ENCODE measurements around the gene MRPS15.

Gene MRPS15

DNA sequence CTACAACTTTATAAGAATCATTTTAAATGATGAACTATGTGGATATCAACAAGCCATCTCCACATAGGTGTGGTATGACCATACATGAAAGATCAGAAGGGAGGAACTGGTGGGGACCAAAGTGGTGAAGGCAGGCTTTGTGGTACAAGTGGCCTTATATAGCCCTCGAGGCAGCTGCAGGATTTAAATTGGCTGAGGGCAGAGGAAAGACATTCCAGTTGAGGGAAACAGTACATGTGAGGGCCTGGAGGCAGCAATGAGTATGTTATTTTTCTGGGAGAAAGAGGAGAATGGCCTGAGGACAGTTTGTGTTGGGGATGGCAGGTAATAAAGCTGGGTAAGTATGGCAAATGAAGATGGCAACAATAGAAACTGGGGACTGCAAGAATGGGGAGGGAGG is 31.1 kb downstream of the MRPS15 start (continued):
- TF ChIP-seq ZNF133 (tag by site-specific recombination; IDR thresholded peaks at IDR 0.05) = no peak
- TF ChIP-seq GLI2 (tag by site-specific recombination; IDR thresholded peaks at IDR 0.05; ENCODE audit: borderline replicate concordance, low read depth) = no peak
- TF ChIP-seq, protein P1, sequence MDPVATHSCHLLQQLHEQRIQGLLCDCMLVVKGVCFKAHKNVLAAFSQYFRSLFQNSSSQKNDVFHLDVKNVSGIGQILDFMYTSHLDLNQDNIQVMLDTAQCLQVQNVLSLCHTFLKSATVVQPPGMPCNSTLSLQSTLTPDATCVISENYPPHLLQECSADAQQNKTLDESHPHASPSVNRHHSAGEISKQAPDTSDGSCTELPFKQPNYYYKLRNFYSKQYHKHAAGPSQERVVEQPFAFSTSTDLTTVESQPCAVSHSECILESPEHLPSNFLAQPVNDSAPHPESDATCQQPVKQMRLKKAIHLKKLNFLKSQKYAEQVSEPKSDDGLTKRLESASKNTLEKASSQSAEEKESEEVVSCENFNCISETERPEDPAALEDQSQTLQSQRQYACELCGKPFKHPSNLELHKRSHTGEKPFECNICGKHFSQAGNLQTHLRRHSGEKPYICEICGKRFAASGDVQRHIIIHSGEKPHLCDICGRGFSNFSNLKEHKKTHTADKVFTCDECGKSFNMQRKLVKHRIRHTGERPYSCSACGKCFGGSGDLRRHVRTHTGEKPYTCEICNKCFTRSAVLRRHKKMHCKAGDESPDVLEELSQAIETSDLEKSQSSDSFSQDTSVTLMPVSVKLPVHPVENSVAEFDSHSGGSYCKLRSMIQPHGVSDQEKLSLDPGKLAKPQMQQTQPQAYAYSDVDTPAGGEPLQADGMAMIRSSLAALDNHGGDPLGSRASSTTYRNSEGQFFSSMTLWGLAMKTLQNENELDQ (tag by site-specific recombination; IDR thresholded peaks at IDR 0.05; ENCODE audit: low read depth) = no peak
- no peak for TF ChIP-seq ZNF76 (tag by site-specific recombination; IDR thresholded peaks at IDR 0.05; ENCODE audit: borderline replicate concordance, low read depth)
- no peak for TF ChIP-seq ZNF747 (tag by site-specific recombination; IDR thresholded peaks at IDR 0.05)
- no peak for TF ChIP-seq SETDB1 (IDR thresholded peaks at IDR 0.05; ENCODE audit: insufficient read length, low read length)
- no peak for TF ChIP-seq BCL11A (tag by site-specific recombination; IDR thresholded peaks at IDR 0.05; ENCODE audit: low read depth)
- TF ChIP-seq ZBTB7A (tag by site-specific recombination; IDR thresholded peaks at IDR 0.05; ENCODE audit: low read depth) = no peak
- no peak for TF ChIP-seq ZNF560 (tag by site-specific recombination; IDR thresholded peaks at IDR 0.05; ENCODE audit: borderline replicate concordance)
- no peak for TF ChIP-seq ZNF214 (tag by site-specific recombination; IDR thresholded peaks at IDR 0.05; ENCODE audit: borderline replicate concordance)
- no peak for TF ChIP-seq ZNF621 (tag by site-specific recombination; IDR thresholded peaks at IDR 0.05)

DNA sequence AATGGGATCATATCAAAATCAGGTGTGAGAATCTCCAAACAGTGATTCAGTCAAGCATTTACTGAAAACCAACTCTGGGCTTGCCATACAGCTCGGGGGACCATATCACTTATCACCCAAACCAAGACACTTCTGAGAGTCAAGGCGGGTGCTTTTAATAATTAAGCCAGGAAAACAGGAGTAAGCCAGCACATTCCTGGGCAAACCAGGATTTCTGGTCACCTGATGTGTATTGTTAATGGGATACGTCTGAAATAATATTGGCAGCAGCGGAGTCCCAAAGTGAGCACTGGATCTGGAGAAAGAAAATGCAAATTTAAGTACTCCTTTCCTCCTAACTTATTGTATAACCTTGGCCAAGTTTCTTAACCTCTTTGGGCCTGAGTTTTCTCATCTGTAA is 31.6 kb downstream of the MRPS15 start:
- Histone ChIP-seq H3K36me3 (ENCODE audit: control insufficient read depth in 2 of 2, insufficient read depth in 1 of 2, low read length in 2 of 2) (peaks cover 0 to 42% of the 10 kb centered on the region in 2 experiments; a peak in 2 of 3 replicates), H3K4me3 (ENCODE audit: low read depth, low read length) (no peak overlapping the region), H3K9me3 (ENCODE audit: control insufficient read depth, insufficient read depth, low read depth, low read length) (no peaks in the 10 kb centered on the region), H3K27ac (ENCODE audit: extremely low read depth, low read depth, low read length) (no peak overlapping the region), H3K4me1 (ENCODE audit: control insufficient read depth, insufficient read depth, low read length) (no peaks in the 10 kb centered on the region)
- POLR2A ChIA-PET = no interaction called here
- no peak for TF ChIP-seq ZNF510 (tag by site-specific recombination; IDR thresholded peaks at IDR 0.05; ENCODE audit: insufficient replicate concordance)
- TF ChIP-seq ZNF239 (tag by site-specific recombination; IDR thresholded peaks at IDR 0.05) = no peak
- no peak for TF ChIP-seq ZBTB17 (tag by site-specific recombination; IDR thresholded peaks at IDR 0.05)
- TF ChIP-seq TRIM28 (IDR thresholded peaks at IDR 0.05; ENCODE audit: borderline replicate concordance, low read length) = no peak
- TF ChIP-seq ZNF266 (tag by site-specific recombination; IDR thresholded peaks at IDR 0.05; ENCODE audit: low read depth) = no peak
- no peak for TF ChIP-seq ZNF561 (tag by site-specific recombination; IDR thresholded peaks at IDR 0.05; ENCODE audit: borderline replicate concordance)
- no peak for TF ChIP-seq ZNF248 (tag by site-specific recombination; IDR thresholded peaks at IDR 0.05)
- TF ChIP-seq ZNF596 (tag by site-specific recombination; IDR thresholded peaks at IDR 0.05) = no peak
- TF ChIP-seq ZNF2 (tag by site-specific recombination; IDR thresholded peaks at IDR 0.05) = no peak
- no peak for TF ChIP-seq ZNF146 (tag by site-specific recombination; IDR thresholded peaks at IDR 0.05)
- CTCF ChIA-PET = interaction anchor here (0.7 kb wide), 1 partner anchor 23 kb away, joined by 3 read pairs; no protein-coding TSS in a partner anchor

DNA sequence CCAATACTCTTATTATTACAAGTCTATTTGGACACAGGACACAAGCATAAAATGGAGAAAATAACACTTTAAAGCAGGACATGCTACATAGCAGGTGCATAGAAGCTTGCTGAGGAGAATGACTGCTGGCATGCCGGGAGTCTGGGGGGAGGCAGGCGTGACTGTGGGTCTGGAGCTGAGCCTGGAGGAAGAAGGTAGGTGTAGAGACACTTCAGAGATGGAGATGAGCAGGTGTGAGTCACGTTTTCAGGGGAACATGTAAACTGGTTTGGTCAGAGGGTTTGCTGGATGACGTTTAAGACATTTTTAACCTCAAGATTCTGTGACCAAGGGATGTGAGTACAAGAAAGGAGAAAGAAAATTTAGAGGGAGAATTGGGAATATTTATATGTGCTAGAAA is 38.4 kb downstream of the MRPS15 start:
- POLR2A ChIA-PET = interaction anchor here (0.7 kb wide), 1 partner anchor 151 kb away, joined by 3 read pairs; no protein-coding TSS in a partner anchor
- CTCF ChIA-PET = interaction anchor here (1.7 kb wide), 1 partner anchor 83 kb away, joined by 7 read pairs; no protein-coding TSS in a partner anchor
- Histone ChIP-seq H3K4me3 (ENCODE audit: low read depth, low read length) (no peak overlapping the region), H3K36me3 (ENCODE audit: control insufficient read depth in 2 of 2, insufficient read depth in 1 of 2, low read length in 2 of 2) (peaks cover 0 to 38% of the 10 kb centered on the region in 2 experiments; a peak in 2 of 3 replicates), H3K9me3 (ENCODE audit: control insufficient read depth, insufficient read depth, low read depth, low read length) (no peaks in the 10 kb centered on the region), H3K4me1 (ENCODE audit: control insufficient read depth, insufficient read depth, low read length) (no peaks in the 10 kb centered on the region), H3K27ac (ENCODE audit: extremely low read depth, low read depth, low read length) (no peak overlapping the region)
- TF ChIP-seq ZNF121 (tag by site-specific recombination; IDR thresholded peaks at IDR 0.05) (no peak), ZNF76 (tag by site-specific recombination; IDR thresholded peaks at IDR 0.05; ENCODE audit: borderline replicate concordance, low read depth) (no peak), OSR2 (tag by site-specific recombination; IDR thresholded peaks at IDR 0.05) (no peak), GLIS2 (tag by site-specific recombination; IDR thresholded peaks at IDR 0.05) (no peak)
- TF ChIP-seq, protein P2, sequence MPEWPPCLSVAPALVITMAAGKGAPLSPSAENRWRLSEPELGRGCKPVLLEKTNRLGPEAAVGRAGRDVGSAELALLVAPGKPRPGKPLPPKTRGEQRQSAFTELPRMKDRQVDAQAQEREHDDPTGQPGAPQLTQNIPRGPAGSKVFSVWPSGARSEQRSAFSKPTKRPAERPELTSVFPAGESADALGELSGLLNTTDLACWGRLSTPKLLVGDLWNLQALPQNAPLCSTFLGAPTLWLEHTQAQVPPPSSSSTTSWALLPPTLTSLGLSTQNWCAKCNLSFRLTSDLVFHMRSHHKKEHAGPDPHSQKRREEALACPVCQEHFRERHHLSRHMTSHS (tag by site-specific recombination; IDR thresholded peaks at IDR 0.05) = no peak
